Non-pigmented ciliary epithelial cell (primary cell): ENCODE data around the gene SLC25A13.
A peak's percentile ranks its signal among the peaks of the same experiment; 100 is the strongest.

ENCODE experiments used
- DNase-seq: peaks from one replicate; pipeline ENCODE4 v3.0.0-alpha.2; 2010; ENCODE audit warnings: low read depth

SLC25A13 gene

DNA sequence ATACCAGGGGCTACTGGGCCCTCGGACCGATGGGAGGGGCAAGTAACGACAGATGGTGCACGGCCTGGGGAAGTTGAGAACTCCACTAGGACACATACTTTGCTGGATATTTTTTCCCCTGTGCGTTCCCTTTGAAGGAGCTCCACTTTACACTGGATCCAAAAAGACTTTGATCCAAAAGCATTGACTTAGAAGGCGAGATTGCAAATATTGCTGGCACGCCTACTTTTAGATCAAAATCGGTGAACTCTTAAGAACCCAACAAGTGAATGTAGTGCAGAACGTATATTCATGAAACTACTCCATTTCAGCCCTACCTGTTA, 436 bp upstream of the SLC25A13 start:
- DNase-seq: no peak

DNA sequence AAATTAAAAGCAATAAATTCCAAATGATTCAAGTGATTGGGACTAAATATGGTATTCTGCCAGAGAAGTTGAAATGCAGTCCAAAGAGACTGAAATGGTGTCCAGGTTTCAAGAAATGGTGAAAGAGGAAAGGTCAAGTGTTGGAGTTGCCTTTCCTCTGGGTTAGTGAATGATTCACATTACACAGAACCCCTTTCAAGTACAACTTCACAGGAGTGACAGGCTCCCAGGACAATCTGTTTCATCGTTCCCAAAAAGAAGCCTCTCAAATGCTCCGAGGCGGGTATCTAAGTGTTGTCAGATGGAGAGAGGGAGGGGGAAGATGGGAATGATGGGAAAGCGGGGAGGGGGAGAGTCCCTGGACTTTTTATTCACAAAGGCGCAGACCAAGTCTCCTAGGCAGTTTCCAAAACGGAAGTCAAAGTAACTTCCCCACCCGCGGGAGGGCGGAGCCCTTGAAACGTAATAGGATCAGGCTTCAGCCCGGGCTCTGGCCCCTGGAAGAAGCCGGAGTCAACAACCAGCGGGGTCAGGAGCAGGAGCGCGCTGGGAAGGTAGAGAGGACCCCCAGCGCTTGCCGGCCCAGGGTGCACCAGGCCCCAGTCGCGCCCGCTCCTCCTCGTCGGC, 754 bp downstream of the SLC25A13 start:
- no peak for DNase-seq

DNA sequence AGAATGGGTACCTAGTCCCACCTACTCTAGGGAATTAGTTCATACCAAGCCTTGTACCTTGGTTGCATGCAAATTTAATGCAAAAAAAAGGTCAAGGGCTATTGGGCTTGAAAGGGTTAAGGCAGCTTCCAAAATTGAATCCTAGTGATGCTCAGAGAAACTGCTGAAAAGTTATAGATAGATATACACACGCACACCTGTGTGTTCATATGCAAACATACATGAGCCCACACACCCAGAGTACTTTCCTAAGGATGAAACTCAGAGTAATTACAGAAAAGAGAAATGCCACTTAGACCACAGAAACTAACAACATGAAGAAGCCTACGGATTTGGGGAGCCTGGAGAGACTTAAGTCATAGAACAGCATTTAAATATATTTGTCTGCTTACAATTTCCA, 1.5 kb downstream of the SLC25A13 start:
- no peak for DNase-seq

DNA sequence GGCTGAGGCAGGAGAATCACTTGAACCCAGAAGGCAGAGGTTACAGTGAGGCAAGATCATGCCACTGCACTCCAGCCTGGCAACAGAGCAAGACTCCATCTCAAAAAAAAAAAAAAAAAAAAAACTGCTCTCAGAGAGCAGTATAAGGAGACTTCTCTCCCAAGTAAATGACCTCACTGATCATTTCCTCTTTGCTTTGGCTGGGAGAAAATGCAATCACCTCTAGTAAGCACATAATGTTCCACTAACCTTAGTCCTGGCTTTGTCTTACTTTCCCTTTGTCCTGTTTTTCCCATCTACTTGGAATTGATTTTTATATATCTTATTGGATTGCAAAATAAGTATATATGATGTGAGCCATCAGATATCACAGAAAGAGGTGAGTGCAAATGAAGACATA, 2.5 kb downstream of the SLC25A13 start:
- no peak for DNase-seq

- no peak for DNase-seq
Measured at GRCh38 chr7:96316949-96317348, 4.9 kb downstream of the SLC25A13 start.

DNA sequence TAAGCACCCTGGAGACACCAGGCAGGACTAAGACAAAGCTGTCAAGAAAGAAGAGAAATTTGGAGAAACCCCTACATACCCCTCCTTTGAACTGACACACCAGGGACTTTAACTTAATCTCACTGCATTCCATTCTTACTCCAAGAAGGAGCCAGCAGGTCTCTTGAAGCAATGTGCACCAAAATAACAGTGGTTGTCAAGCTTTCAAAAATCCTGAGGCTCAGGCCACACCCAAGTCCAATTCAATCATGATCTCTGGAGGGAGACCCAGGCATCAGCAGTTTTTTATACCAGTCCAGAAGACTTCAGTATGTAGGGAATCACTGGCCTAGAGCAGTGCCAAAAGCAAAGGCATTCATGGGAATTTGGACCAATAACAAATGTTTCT, 6.8 kb downstream of the SLC25A13 start:
- DNase-seq: no peak

DNA sequence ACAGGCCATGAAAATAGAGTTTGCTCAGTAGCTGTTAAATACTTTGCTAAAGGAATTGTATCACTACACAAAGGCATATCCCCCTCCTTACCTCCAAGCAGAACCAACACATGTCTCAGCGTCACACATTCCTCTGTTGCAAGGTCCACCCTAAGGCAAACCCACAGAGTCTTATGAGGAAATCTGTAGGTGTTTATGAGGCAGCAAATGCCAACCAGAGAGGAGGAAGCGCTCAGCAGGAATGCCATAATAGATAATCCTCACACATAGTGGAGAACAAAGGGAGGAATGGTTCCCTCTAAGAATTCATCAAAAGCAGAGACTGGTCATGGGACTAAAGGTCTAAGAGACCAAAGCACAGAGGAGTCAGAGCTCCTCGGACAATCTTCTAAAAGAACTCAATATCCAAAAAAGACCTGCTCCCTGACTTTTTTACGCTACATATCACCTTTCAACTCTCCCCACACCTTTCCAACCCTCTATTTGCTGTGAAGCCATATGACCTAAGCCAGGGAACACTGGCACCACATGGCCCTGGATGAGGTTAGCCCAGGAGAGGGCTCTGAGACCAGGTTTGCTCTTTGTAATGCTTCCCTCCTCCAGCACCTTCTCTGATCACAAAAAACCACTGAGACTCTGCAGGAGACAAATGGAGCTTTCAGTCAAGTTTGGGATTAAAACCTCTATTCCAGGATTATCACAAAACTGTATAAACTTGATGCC, 7.3 kb downstream of the SLC25A13 start:
- no peak for DNase-seq

DNA sequence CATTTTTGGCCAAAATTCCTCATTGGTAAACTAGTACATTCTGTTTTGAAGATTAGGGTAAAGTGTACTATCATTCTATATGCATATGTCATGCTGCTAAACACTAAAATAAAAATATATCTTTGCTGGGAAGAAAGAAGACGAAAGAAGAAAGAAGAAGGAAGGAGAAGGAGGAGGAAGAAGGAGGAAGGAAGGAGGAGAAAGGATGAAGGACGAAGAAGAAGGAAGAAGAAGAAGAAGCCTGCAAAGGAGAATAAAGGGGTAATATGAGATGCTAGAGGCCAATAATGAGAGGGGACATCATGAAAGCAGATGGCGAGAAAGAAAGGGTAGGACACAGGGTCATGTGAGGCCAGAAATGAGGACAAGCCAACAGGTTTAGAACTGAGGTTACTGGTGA, 8.0 kb downstream of the SLC25A13 start:
- DNase-seq: no peak

DNA sequence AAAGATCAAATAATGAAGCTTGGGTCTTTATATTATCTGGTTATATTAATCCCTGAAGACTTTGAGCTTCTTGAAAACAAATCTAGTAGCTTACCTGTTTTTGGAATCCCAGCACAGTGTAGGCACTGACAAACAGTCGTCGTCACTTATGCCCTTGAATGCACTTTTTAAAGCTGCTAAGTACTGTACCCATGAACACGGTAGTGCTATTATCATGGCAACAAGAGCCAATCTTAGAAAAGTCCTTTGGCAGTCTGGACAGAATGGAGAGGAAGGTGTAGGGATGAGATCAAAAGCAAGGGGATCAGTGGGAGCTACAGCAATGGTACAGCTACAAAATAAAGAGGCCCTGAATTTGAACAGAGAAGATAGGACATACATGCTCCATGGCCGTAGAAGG, 9.4 kb downstream of the SLC25A13 start:
- no peak for DNase-seq

DNA sequence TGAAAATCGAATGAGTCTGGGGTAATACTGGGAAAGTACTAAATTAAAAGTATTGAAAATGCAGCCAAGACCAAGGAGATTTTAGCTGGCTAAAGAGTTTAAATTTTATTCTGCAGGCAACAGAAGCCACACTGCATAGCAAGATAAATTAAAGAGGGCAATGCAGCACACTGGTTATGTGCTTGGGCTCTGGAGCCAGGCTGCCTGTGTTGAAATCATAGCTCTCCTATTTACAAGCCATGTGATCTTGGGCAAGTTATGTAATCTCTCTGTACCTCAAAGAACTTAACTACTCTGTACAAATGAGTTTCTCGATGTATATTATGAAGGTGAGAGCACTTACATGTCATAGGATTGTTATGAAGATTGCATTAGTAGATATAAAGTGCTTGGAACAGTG, 9.9 kb downstream of the SLC25A13 start:
- no peak for DNase-seq

GRCh38 chr7:96310110-96310509, 11.8 kb downstream of the SLC25A13 start:
- DNase-seq: no peak

DNA sequence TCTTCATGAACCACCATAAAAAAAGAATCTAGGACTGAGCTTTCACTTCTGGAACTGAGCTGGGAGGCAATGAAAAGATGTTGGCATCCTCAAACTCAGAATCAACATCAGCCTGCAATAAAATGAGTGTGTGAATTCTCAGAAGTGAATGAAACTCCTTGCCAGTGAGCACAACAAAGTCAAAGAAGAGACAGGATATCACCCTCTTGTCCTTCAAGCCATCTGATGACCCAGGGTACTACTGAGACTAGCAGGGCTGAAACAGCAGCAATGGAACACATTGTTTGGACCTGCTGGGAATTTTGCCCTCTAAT, 13.0 kb downstream of the SLC25A13 start:
- DNase-seq: no peak

GRCh38 chr7:96308253-96308949, 13.5 kb downstream of the SLC25A13 start:
- DNase-seq: no peak

- no peak for DNase-seq
Measured at GRCh38 chr7:96306385-96307125, 15.3 kb downstream of the SLC25A13 start.

GRCh38 chr7:96305915-96306314, 16.0 kb downstream of the SLC25A13 start:
- no peak for DNase-seq

GRCh38 chr7:96304573-96304972, 17.3 kb downstream of the SLC25A13 start:
- DNase-seq: no peak

GRCh38 chr7:96303686-96304443, 18.0 kb downstream of the SLC25A13 start:
- no peak for DNase-seq

DNA sequence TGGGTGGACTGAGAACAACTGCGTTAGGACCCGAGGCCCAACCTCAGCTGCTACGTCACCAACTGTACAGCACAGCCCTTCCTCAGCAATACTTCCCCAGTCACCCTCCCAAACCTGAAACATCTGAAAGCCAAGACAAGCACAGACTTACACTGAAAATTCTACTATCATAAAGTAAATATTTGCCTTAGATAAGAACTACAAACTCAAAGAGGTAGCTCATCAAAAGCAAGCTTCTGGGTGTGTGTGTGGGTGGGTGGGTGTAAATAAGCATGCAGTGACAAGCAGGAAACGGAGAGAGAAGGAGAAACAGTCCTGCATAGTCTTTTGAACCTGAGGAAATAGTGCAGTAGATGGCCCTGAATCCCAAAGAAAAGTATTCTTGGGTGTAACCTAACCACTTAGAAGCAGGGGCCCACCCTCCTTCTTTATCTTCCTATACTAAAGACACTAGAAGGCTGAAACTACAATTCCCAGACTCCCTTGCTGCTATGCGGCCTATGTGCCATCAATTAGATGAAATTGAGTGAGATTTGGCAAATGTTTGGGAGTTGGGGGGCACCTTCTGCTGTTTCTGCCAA, 18.7 kb downstream of the SLC25A13 start:
- peak; percentile 75 for DNase-seq

- DNase-seq: no peak
Measured at GRCh38 chr7:96300986-96301385, 20.9 kb downstream of the SLC25A13 start.

DNA sequence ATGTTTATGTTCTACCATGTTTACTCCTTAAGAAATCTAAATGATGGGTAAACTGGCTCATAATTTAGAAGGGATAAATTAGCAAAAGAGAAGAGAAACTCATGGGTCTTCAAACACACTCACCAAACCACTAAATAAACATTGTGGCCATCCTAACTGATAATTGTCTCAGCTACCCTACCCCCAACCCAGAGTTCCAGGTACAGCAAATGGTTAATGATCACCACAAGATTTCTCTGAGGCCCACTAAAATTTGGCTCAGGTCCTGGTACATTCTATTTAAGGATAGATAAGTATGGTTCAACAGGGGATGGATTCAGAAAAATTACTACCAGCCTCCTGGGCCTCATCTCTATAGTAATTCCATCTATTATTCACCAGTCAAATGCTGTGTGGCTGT, 21.4 kb downstream of the SLC25A13 start:
- DNase-seq: no peak

- no peak for DNase-seq
Measured at GRCh38 chr7:96299496-96299895, 22.4 kb downstream of the SLC25A13 start.

DNA sequence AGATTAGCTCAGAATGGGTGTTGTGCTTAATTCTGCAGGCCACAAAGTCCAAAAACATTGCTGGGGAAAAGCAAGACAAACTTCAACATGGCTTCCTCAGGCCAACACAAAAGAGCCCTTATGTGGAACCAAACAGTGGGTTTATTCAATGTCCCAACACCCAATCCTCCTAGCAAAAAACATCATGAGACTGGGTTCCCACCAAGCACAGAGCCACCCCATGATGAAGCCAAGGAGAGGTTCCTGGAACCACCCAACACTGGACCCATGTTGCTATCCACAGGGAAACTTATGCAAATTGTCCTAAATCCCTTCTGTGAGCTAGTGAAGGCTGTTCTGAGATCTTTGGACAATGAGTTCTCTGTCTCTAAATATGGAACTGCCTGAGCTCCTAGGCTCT, 24.0 kb downstream of the SLC25A13 start:
- DNase-seq: no peak
